ENCODE results near the gene NLGN1. TPM values are rescaled to one million over a fixed set of nuclear protein-coding genes. Genes with fewer than 3 reads are reported as not detected.

Gene NLGN1
- total and polyA plus RNA-seq, 2 experiments from 2014 or later: 5.3 to 10.9 TPM

DNA sequence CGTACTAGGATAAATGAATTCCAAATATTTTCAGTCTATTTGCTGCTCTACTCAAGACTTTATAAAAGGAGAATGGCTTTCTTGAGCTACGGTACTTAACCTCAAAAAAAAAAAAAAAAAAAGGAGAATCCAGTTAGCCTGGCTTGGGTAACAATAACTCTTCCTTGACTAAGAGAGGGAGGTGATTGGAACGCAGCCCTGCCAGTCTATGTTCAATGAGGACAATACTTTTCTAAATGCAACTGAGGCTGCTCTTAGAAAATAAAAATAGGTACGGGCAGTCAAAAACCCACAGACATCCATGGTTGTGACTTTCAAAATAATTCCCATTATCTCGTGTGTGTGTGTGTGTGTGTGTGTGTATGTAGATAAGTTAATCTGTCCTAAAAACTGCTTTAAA lies 799.9 kb downstream of the NLGN1 start:
- H3K36me3 ChIP-seq: no peaks in the 10 kb centered on the region
- no peak overlapping the region for H3K4me3 ChIP-seq
- no peaks in the 10 kb centered on the region for H3K27me3 ChIP-seq
- H3K4me1 ChIP-seq (ENCODE audit: low read depth): no peaks in the 10 kb centered on the region
- TF ChIP-seq, protein P1, sequence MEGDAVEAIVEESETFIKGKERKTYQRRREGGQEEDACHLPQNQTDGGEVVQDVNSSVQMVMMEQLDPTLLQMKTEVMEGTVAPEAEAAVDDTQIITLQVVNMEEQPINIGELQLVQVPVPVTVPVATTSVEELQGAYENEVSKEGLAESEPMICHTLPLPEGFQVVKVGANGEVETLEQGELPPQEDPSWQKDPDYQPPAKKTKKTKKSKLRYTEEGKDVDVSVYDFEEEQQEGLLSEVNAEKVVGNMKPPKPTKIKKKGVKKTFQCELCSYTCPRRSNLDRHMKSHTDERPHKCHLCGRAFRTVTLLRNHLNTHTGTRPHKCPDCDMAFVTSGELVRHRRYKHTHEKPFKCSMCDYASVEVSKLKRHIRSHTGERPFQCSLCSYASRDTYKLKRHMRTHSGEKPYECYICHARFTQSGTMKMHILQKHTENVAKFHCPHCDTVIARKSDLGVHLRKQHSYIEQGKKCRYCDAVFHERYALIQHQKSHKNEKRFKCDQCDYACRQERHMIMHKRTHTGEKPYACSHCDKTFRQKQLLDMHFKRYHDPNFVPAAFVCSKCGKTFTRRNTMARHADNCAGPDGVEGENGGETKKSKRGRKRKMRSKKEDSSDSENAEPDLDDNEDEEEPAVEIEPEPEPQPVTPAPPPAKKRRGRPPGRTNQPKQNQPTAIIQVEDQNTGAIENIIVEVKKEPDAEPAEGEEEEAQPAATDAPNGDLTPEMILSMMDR (IDR thresholded peaks at IDR 0.05; ENCODE audit: low read depth, low read length): no peak
- H3K27ac ChIP-seq: no peak overlapping the region
- H3K9me3 ChIP-seq (ENCODE audit: low read depth): no peaks in the 10 kb centered on the region
- DNase-seq (ENCODE audit: low read depth in 1 of 2, low spot score in 1 of 2): no peak

DNA sequence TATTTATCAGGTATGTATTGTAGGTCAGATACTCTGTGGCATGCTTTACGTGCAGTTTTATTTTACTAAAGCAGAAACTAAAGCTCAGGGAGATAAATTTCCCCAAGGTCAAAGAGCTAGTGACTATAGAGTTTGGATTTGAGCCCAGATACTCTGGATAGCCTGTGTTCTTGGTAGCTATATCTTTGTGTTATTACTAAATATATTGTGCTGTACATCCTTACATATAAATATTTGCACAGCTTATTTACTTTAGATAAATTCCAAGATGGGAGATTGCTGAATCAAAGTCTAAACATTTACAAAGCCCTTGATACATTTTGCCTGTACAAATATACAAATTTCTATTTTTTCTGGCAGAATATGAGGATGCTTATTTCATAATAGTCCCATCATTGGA lies 800.7 kb downstream of the NLGN1 start:
- Histone ChIP-seq H3K27ac (no peak overlapping the region), H3K27me3 (no peaks in the 10 kb centered on the region), H3K4me1 (ENCODE audit: low read depth) (no peaks in the 10 kb centered on the region), H3K36me3 (no peaks in the 10 kb centered on the region), H3K4me3 (no peak overlapping the region), H3K9me3 (ENCODE audit: low read depth) (no peaks in the 10 kb centered on the region)
- TF ChIP-seq, protein P1 (IDR thresholded peaks at IDR 0.05; ENCODE audit: low read depth, low read length): no peak
- DNase-seq (ENCODE audit: low read depth in 1 of 2, low spot score in 1 of 2): peak in 1 of 2 donors; percentile 6

DNA sequence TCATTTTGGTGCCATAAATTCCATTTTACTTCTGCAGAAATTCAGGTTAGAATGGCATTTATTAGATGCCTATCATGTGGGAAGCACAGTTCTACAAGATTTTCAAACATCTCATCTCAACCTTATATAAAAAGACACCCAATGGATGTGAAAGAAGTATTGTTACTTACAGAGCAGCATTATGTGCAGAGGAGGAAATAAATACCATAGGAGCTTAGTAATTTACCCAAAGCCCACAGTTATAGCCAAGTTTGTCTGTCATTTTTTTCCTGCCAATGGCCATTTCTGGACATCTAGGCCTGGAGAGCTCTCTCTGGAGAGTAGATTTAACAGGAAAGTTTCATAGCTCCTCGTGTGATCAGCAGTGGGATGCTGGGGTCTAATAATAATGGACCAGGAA lies 802.2 kb downstream of the NLGN1 start:
- Histone ChIP-seq H3K27ac (no peak overlapping the region), H3K27me3 (no peaks in the 10 kb centered on the region), H3K9me3 (ENCODE audit: low read depth) (no peaks in the 10 kb centered on the region), H3K4me3 (no peak overlapping the region), H3K36me3 (no peaks in the 10 kb centered on the region), H3K4me1 (ENCODE audit: low read depth) (no peaks in the 10 kb centered on the region)
- TF ChIP-seq, protein P1 (IDR thresholded peaks at IDR 0.05; ENCODE audit: low read depth, low read length): no peak
- DNase-seq (ENCODE audit: low read depth in 1 of 2, low spot score in 1 of 2): no peak

DNA sequence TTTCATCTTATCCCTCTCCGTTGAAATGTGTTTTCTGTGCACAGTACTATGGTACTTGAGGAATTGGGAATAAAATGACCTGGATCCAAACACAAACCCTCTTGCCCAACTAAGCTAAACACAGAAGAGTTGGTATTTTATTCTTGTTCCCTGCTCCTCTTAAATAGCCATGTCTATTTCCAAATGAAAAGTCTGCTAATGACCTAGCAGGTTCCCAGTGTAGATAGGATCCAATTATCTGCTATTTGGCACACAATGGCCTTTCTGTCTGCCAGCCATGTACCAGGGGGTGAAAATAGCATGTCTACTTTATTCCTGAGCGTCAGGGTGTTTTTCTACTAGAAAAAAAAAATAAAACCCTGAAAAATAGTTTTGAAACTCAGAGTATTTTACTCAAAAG lies 804.6 kb downstream of the NLGN1 start:
- no peak for DNase-seq (ENCODE audit: low read depth in 1 of 2, low spot score in 1 of 2)
- TF ChIP-seq, protein P1 (IDR thresholded peaks at IDR 0.05; ENCODE audit: low read depth, low read length): no peak
- Histone ChIP-seq H3K4me3 (no peak overlapping the region), H3K27me3 (no peaks in the 10 kb centered on the region), H3K9me3 (ENCODE audit: low read depth) (no peaks in the 10 kb centered on the region), H3K4me1 (ENCODE audit: low read depth) (no peaks in the 10 kb centered on the region), H3K36me3 (no peaks in the 10 kb centered on the region), H3K27ac (no peak overlapping the region)

DNA sequence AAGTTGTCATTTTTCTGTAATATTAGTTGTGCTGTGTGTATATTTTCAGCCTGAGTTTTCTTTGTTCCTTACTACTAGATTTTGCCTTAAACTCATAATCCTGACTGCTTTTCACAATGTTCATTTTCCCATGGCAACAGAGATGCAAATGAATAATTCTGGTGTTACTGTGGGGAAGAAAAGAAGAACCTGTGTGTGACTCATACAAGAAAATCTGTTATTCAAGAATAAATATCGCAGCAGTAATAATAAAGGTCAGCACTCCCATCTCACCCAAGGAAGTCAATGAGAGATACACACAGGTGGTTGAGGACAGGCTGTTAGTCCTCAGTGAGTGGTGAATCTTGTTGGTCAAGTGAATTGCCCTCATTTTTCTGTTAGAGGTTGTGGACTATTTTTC lies 805.0 kb downstream of the NLGN1 start:
- no peak overlapping the region for H3K4me3 ChIP-seq
- H3K36me3 ChIP-seq: no peaks in the 10 kb centered on the region
- H3K27me3 ChIP-seq: no peaks in the 10 kb centered on the region
- TF ChIP-seq, protein P1 (IDR thresholded peaks at IDR 0.05; ENCODE audit: low read depth, low read length): no peak
- no peak for DNase-seq (ENCODE audit: low read depth in 1 of 2, low spot score in 1 of 2)
- no peaks in the 10 kb centered on the region for H3K4me1 ChIP-seq (ENCODE audit: low read depth)
- no peak overlapping the region for H3K27ac ChIP-seq
- H3K9me3 ChIP-seq (ENCODE audit: low read depth): no peaks in the 10 kb centered on the region

DNA sequence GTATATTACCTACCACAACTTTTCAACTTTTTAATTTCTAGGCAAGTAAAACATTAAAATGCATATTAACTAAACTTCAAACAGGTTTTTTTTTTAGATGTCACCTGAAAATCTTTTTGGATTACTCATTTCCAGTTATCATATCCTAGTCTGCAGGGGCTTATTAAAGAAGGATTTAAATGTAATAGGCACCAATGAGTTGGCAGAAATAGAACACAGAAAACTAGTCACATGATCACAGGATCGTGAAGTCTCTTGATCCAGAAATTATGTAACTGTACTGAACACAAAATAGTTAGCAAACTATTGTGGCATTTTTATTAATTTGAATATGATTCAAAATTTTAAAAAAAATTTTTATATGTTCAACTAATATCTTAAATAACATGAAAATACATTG lies 807.2 kb downstream of the NLGN1 start:
- Histone ChIP-seq H3K36me3 (no peaks in the 10 kb centered on the region), H3K9me3 (ENCODE audit: low read depth) (no peaks in the 10 kb centered on the region), H3K27me3 (no peaks in the 10 kb centered on the region), H3K27ac (no peak overlapping the region), H3K4me1 (ENCODE audit: low read depth) (no peaks in the 10 kb centered on the region), H3K4me3 (no peak overlapping the region)
- no peak for DNase-seq (ENCODE audit: low read depth in 1 of 2, low spot score in 1 of 2)
- TF ChIP-seq, protein P1 (IDR thresholded peaks at IDR 0.05; ENCODE audit: low read depth, low read length): no peak

Measured in cardiac muscle cell (in vitro differentiated cells and primary cell).